ENCODE measurements around the gene COX4I1. TPM values are rescaled to one million over a fixed set of nuclear protein-coding genes. Genes with fewer than 3 reads are reported as not detected.

The COX4I1 gene
- polyA plus RNA-seq, 3 donors = 342 to 452 (median 397) TPM

GRCh38 chr16:85853547-85854545 lies 54.4 kb downstream of the COX4I1 start:
- DNase-seq = no peak

GRCh38 chr16:85854935-85855334 lies 55.4 kb downstream of the COX4I1 start:
- no peak for DNase-seq

GRCh38 chr16:85856079-85856478 lies 56.6 kb downstream of the COX4I1 start:
- DNase-seq = no peak

- DNase-seq = no peak
Measured at GRCh38 chr16:85856585-85856984, 57.1 kb downstream of the COX4I1 start.

Other genes starting within 250 kb of the COX4I1 start
- gene GSE1, start 186.4 kb upstream of the COX4I1 start, polyA plus RNA-seq (ENCODE audit: insufficient read length in 3 of 3) = 10 to 100 TPM; 66.7 to 81.1 (median 76.1) TPM
- 10 to 100 TPM; 17.2 to 20.9 (median 20.2) TPM for gene GINS2, start 110.7 kb upstream of the COX4I1 start, polyA plus RNA-seq (ENCODE audit: insufficient read length in 3 of 3)
- 1 to 10 TPM; 4.1 to 4.9 (median 4.9) TPM for gene C16orf74, start 48.6 kb upstream of the COX4I1 start, polyA plus RNA-seq (ENCODE audit: insufficient read length in 3 of 3)
- 10 to 100 TPM; 34.0 to 34.9 (median 34.0) TPM for gene EMC8, start 151 bp upstream of the COX4I1 start, polyA plus RNA-seq (ENCODE audit: insufficient read length in 3 of 3)
- 1 to 10 TPM; 3.7 to 6.2 (median 4.3) TPM for gene IRF8, start 99.5 kb downstream of the COX4I1 start, polyA plus RNA-seq (ENCODE audit: insufficient read length in 3 of 3)